Keratinocyte (primary cell): ENCODE measurements around the gene ZNF132. TPM values are rescaled to one million over a fixed set of nuclear protein-coding genes. Genes with fewer than 3 reads are reported as not detected.

Experiments
- DNase-seq: peaks from one replicate; pipeline ENCODE4 v3.0.0-alpha.2; 2011; ENCODE audit warnings: low read depth, missing footprints, low spot score
- FAIRE-seq: peaks from 2 replicates; lab custom pipeline; 2011; peaks lifted over from hg19 to GRCh38; lab: Jason Lieb, UNC
- H2AFZ ChIP-seq: 2 replicates; pipeline ENCODE4 v1.6.0; 2012; ENCODE audit warnings: low read length, control low read depth, inconsistent platforms; ENCODE audit not compliant: control insufficient read depth
- H3K27ac ChIP-seq: 2 replicates; pipeline ENCODE4 v1.5.1; 2011; ENCODE audit warnings: low read length; ENCODE audit not compliant: control insufficient read depth, insufficient read depth
- H3K27me3 ChIP-seq: 3 replicates; pipeline ENCODE4 v1.6.0; 2011; ENCODE audit warnings: low read length; ENCODE audit not compliant: control insufficient read depth, insufficient read depth; ENCODE audit errors: extremely low read depth
- H3K36me3 ChIP-seq, 2 experiments: 2 replicates in 1 of 2; 3 replicates in 1 of 2; pipeline ENCODE4 v1.5.1; 2011; ENCODE audit warnings: low read length in 2 of 2, mild to moderate bottlenecking in 1 of 2; ENCODE audit not compliant: control insufficient read depth in 2 of 2, insufficient read depth in 2 of 2; ENCODE audit errors: extremely low read depth in 1 of 2
- H3K4me1 ChIP-seq: 3 replicates; pipeline ENCODE4 v1.5.1; 2011; ENCODE audit warnings: low read length; ENCODE audit not compliant: control insufficient read depth, insufficient read depth; ENCODE audit errors: extremely low read depth
- H3K4me2 ChIP-seq: 3 replicates; pipeline ENCODE4 v1.6.0; 2011; ENCODE audit warnings: low read depth, low read length; ENCODE audit not compliant: control insufficient read depth, insufficient read depth; ENCODE audit errors: extremely low read depth
- H3K4me3 ChIP-seq, 3 experiments: fragments of 200-600 bp in 1 of 3; sonication (generic) in 1 of 3; 2 replicates in 2 of 3; 3 replicates in 1 of 3; pipeline ENCODE4 v1.5.1; 2011 to 2016; ENCODE audit warnings: low read length in 3 of 3, mild to moderate bottlenecking in 3 of 3, control low read depth in 2 of 3, inconsistent platforms in 1 of 3, low read depth in 1 of 3, mixed read lengths in 1 of 3, mixed run types in 1 of 3, moderate library complexity in 1 of 3; ENCODE audit not compliant: control insufficient read depth in 2 of 3, insufficient read depth in 2 of 3; ENCODE audit errors: extremely low read depth in 1 of 3
- H3K79me2 ChIP-seq: 2 replicates; pipeline ENCODE4 v1.6.0; 2012; ENCODE audit warnings: low read length; ENCODE audit not compliant: control insufficient read depth, insufficient read depth
- H3K9ac ChIP-seq: 3 replicates; pipeline ENCODE4 v1.6.0; 2011; ENCODE audit warnings: low read length; ENCODE audit not compliant: control insufficient read depth, insufficient read depth; ENCODE audit errors: extremely low read depth
- H3K9me1 ChIP-seq: 3 replicates; pipeline ENCODE4 v1.6.0; 2011; ENCODE audit warnings: low read length; ENCODE audit not compliant: control insufficient read depth, insufficient read depth; ENCODE audit errors: extremely low read depth
- H3K9me3 ChIP-seq: 2 replicates; pipeline ENCODE4 v1.5.1; 2012; ENCODE audit warnings: low read depth, low read length; ENCODE audit not compliant: control insufficient read depth
- H4K20me1 ChIP-seq: 3 replicates; pipeline ENCODE4 v1.6.0; 2011; ENCODE audit warnings: low read length; ENCODE audit not compliant: control insufficient read depth, insufficient read depth; ENCODE audit errors: extremely low read depth
- CTCF ChIP-seq, 3 experiments: IDR thresholded peaks in 1 of 3; conservative IDR thresholded peaks in 1 of 3; optimal IDR thresholded peaks in 1 of 3; 2 replicates in 2 of 3; 3 replicates in 1 of 3; pipeline versions ENCODE3 to v1.5.1; 2011; ENCODE audit warnings: low read length in 3 of 3, mild to moderate bottlenecking in 3 of 3, moderate library complexity in 2 of 3, control low read depth in 1 of 3, inconsistent platforms in 1 of 3; ENCODE audit not compliant: insufficient read depth in 2 of 3; ENCODE audit errors: extremely low read depth in 1 of 3
- EZH2 ChIP-seq: IDR thresholded peaks from one replicate; pipeline ENCODE4 v1.6.1; 2012; ENCODE audit warnings: inconsistent platforms, mild to moderate bottlenecking, low read length, moderate library complexity
- dilution Hi-C: fragments of 300-500 bp; cut with MboI; formaldehyde crosslinking; loops from one replicate; pipeline ENCODE4 v1.7.0; 2020; ENCODE audit warnings: low sequenced_read_pairs; ENCODE audit not compliant: extremely low pct_ligation_motif_present
- polyA plus RNA-seq, 5 experiments: library from polyadenylated mRNA; depleted of rRNA in 3 of 5; stranded (reverse) in 3 of 5; stranded (forward) in 1 of 5; unstranded in 1 of 5; fragments of >200 nt; gene quantifications; 1 replicate in 1 of 5; 2 replicates in 3 of 5; 3 replicates in 1 of 5; pipeline versions ENCODE4 v1.2.1 to v1.2.3, GENCODE V29; 2011 to 2012; ENCODE audit warnings: missing spikeins in 2 of 5, low read depth in 1 of 5, low replicate concordance in 1 of 5

Gene ZNF132
- polyA plus RNA-seq, 1 donor (not counting 4 experiments of a cell fraction or from before 2014, with no cell fraction given) = 1.6 TPM

GRCh38 chr19:58392945-58393724 is 46.8 kb downstream of the ZNF132 start:
- Histone ChIP-seq H3K79me2 (peaks cover 46% of the 10 kb centered on the region), H3K4me1 (peaks cover 43% of the 10 kb centered on the region), H4K20me1 (peaks cover 44% of the 10 kb centered on the region), H3K27ac (no peak overlapping the region), H2AFZ (no peak overlapping the region), H3K27me3 (no peaks in the 10 kb centered on the region), H3K9me3 (no peaks in the 10 kb centered on the region), H3K9ac (no peak overlapping the region), H3K36me3 (peaks cover 24 to 40% of the 10 kb centered on the region in 2 experiments), H3K9me1 (peaks cover 5% of the 10 kb centered on the region), H3K4me2 (no peak overlapping the region), H3K4me3 (no peak overlapping the region)
- DNase-seq (no peak), FAIRE-seq (no peak)
- TF ChIP-seq CTCF (optimal IDR thresholded peaks at IDR 0.05 in 1 of 3, IDR thresholded peaks at IDR 0.05 in 1 of 3, conservative IDR thresholded peaks at IDR 0.05 in 1 of 3; ENCODE audit: extremely low read depth in 1 of 3, insufficient read depth in 2 of 3, low read length in 3 of 3) (no peak), EZH2 (no peak)
- dilution Hi-C loops = no loop called here

GRCh38 chr19:58388175-58388526 is 51.8 kb downstream of the ZNF132 start:
- DNase-seq = no peak
- Histone ChIP-seq H3K9ac (peak overlapping the region; percentile 99), H3K79me2 (peaks cover 62% of the 10 kb centered on the region), H3K36me3 (peaks cover 13 to 32% of the 10 kb centered on the region in 2 experiments), H4K20me1 (peaks cover 24% of the 10 kb centered on the region), H3K4me1 (peaks cover 34% of the 10 kb centered on the region), H3K4me3 (peak overlapping the region; percentile 77 to 91 (median 89)), H3K9me1 (no peaks in the 10 kb centered on the region), H3K27ac (peak overlapping the region; percentile 98), H3K4me2 (peak overlapping the region; percentile 95), H2AFZ (no peak overlapping the region), H3K27me3 (no peaks in the 10 kb centered on the region), H3K9me3 (no peaks in the 10 kb centered on the region)
- dilution Hi-C loops = no loop called here
- no peak for FAIRE-seq
- TF ChIP-seq CTCF (optimal IDR thresholded peaks at IDR 0.05 in 1 of 3, IDR thresholded peaks at IDR 0.05 in 1 of 3, conservative IDR thresholded peaks at IDR 0.05 in 1 of 3; ENCODE audit: extremely low read depth in 1 of 3, insufficient read depth in 2 of 3, low read length in 3 of 3) (no peak), EZH2 (no peak)
